ENCODE data around the gene STAM. TPM values are rescaled to one million over a fixed set of nuclear protein-coding genes. Genes with fewer than 3 reads are reported as not detected.

The STAM gene
- total and polyA plus RNA-seq, 10 of the 15 experiments (the other 5 are each of a cell fraction or from before 2014, with no cell fraction given): 8.8 to 15.9 (median 14.4) TPM

- no peak for TF ChIP-seq RAD21 (IDR thresholded peaks at IDR 0.05; ENCODE audit: insufficient read depth, low read depth, low read length)
- TF ChIP-seq NR2C1 (IDR thresholded peaks at IDR 0.05): no peak
- no peak for TF ChIP-seq GABPA (IDR thresholded peaks at IDR 0.05; ENCODE audit: low read depth)
- no peak for TF ChIP-seq CUX1 (IDR thresholded peaks at IDR 0.05; ENCODE audit: insufficient replicate concordance, low read depth, low read length)
- TF ChIP-seq FOXK2 (IDR thresholded peaks at IDR 0.05): no peak
- no peak for TF ChIP-seq TAF1 (IDR thresholded peaks at IDR 0.05; ENCODE audit: borderline replicate concordance, low read depth, low read length)
Observed at GRCh38 chr10:17734432-17735080, 90.6 kb downstream of the STAM start (continued).
